Panc1 (cell line): ENCODE data around the gene GGPS1. TPM values are rescaled to one million over a fixed set of nuclear protein-coding genes. Genes with fewer than 3 reads are reported as not detected.
A peak's percentile ranks its signal among the peaks of the same experiment; 100 is the strongest.

ENCODE experiments used
- ATAC-seq: fragments of 200-7000 bp; cut with Tn5 transposase; 2 replicates; pipeline ENCODE4 v1.9.1; 2020; ENCODE audit warnings: mild to moderate bottlenecking, moderate library complexity
- BruUV-seq: library from RNA; stranded (reverse); fragments of 400-500 nt; replicated peaks from 2 replicates; lab custom pipeline; 2021; lab: Mats Ljungman, UMichigan
- CTCF ChIA-PET: fragments of 300-600 bp; sonication (Branson Sonifier 250); formaldehyde crosslinking; loops from one replicate; lab custom pipeline; 2022; ENCODE audit warnings: antibody characterized with exemption; lab: Charles Lee
- POLR2A ChIA-PET: fragments of 300-600 bp; sonication (Branson Sonifier 250); formaldehyde crosslinking; loops from one replicate; lab custom pipeline; 2022; ENCODE audit warnings: antibody characterized with exemption; lab: Charles Lee
- DNase-seq: peaks from one replicate; pipeline ENCODE4 v3.0.0-alpha.2; 2010; ENCODE audit warnings: low read depth, low spot score
- H3K27ac ChIP-seq: 2 replicates; pipeline ENCODE4 v1.5.1; 2011; ENCODE audit warnings: mild to moderate bottlenecking, low read length, inconsistent platforms
- H3K27me3 ChIP-seq: fragments of 200-500 bp; sonication (Bioruptor generic); 2 replicates; pipeline ENCODE4 v1.6.0; 2014; ENCODE audit warnings: low read length, inconsistent platforms; ENCODE audit not compliant: control insufficient read depth, insufficient read depth
- H3K36me3 ChIP-seq: fragments of 200-500 bp; sonication (Bioruptor generic); 2 replicates; pipeline ENCODE4 v1.5.1; 2014; ENCODE audit warnings: inconsistent platforms, mild to moderate bottlenecking, low read length, moderate library complexity; ENCODE audit not compliant: control insufficient read depth, insufficient read depth
- H3K4me1 ChIP-seq: 2 replicates; pipeline ENCODE4 v1.5.1; 2011; ENCODE audit warnings: inconsistent platforms, mild to moderate bottlenecking, low read length, moderate library complexity; ENCODE audit not compliant: control insufficient read depth, insufficient read depth
- H3K4me3 ChIP-seq, 2 experiments: 2 replicates each; pipeline ENCODE4 v1.5.1; 2011 to 2012; ENCODE audit warnings: low read depth in 2 of 2, low read length in 2 of 2, mild to moderate bottlenecking in 2 of 2, inconsistent platforms in 1 of 2, moderate library complexity in 1 of 2
- H3K9me3 ChIP-seq: fragments of 200-500 bp; sonication (Bioruptor generic); 2 replicates; pipeline ENCODE4 v1.5.1; 2014; ENCODE audit warnings: low read depth, mild to moderate bottlenecking, inconsistent platforms, low read length, moderate library complexity; ENCODE audit not compliant: control insufficient read depth, insufficient read depth
- POLR2AphosphoS5 ChIP-seq: IDR thresholded peaks from 2 replicates; pipeline ENCODE4 v1.6.1; 2012; ENCODE audit warnings: mild to moderate bottlenecking, low read depth, low read length, moderate library complexity
- SIN3A ChIP-seq: IDR thresholded peaks from 2 replicates; pipeline ENCODE4 v1.6.1; 2012; ENCODE audit warnings: low read depth, mild to moderate bottlenecking, low read length, moderate library complexity, borderline replicate concordance; ENCODE audit not compliant: insufficient read depth
- TCF7L2 ChIP-seq: IDR thresholded peaks from 2 replicates; pipeline ENCODE4 v1.6.1; 2011; ENCODE audit warnings: mild to moderate bottlenecking, low read depth, low read length, inconsistent platforms
- in situ Hi-C: cut with HindIII; loops from 2 replicates; pipeline ENCODE4 v1.10.0; 2016; ENCODE audit warnings: low sequenced_read_pairs, low pct_unique_long_range_greater_than_20kb
- intact Hi-C: fragments of 100-400 bp; cut with micrococcal nuclease; formaldehyde crosslinking; loops from one replicate; pipeline ENCODE4 v1.10.0; 2022; ENCODE audit not compliant: unreplicated experiment
- total RNA-seq: library from RNA; stranded (reverse); gene quantifications from one replicate; pipeline ENCODE4 v1.2.1, GENCODE V29; 2021; ENCODE audit not compliant: unreplicated experiment
- TF ChIP-seq, protein P1 (sequence below): fragments of 450-650 bp; IDR thresholded peaks from 2 replicates; pipeline ENCODE4 v1.5.1; 2017; ENCODE audit warnings: mild to moderate bottlenecking
- TF ChIP-seq, protein P2 (sequence below), 2 experiments: IDR thresholded peaks; 2 replicates each; pipeline ENCODE4 v1.6.1; 2011 to 2012; ENCODE audit warnings: low read depth in 2 of 2, control low read depth in 1 of 2, low read length in 1 of 2, mild to moderate bottlenecking in 1 of 2, moderate library complexity in 1 of 2; ENCODE audit not compliant: insufficient read depth in 1 of 2

The GGPS1 gene
- total RNA-seq, 1 experiment from 2014 or later: 60.6 TPM

DNA sequence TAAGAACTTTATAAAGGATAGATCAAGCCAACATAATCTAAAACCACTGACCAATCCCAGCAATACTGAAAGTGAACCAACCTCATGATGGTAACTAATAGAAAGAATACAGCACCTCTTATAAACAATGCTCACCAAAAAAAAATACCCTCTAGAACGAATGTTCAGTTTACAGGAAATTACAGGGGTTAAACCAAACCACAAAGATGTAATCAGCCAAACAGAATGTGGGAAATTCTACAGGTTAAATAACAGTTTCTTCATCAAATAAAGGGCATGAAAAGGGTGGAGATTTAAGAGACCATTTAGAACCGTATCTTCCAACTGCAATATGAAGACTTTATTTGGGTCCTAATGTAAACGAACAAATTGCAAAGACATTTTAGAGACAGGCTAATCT is 30.8 kb upstream of the GGPS1 start:
- no peaks in the 10 kb centered on the region for H3K36me3 ChIP-seq
- TF ChIP-seq, protein P1, sequence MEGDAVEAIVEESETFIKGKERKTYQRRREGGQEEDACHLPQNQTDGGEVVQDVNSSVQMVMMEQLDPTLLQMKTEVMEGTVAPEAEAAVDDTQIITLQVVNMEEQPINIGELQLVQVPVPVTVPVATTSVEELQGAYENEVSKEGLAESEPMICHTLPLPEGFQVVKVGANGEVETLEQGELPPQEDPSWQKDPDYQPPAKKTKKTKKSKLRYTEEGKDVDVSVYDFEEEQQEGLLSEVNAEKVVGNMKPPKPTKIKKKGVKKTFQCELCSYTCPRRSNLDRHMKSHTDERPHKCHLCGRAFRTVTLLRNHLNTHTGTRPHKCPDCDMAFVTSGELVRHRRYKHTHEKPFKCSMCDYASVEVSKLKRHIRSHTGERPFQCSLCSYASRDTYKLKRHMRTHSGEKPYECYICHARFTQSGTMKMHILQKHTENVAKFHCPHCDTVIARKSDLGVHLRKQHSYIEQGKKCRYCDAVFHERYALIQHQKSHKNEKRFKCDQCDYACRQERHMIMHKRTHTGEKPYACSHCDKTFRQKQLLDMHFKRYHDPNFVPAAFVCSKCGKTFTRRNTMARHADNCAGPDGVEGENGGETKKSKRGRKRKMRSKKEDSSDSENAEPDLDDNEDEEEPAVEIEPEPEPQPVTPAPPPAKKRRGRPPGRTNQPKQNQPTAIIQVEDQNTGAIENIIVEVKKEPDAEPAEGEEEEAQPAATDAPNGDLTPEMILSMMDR: no peak
- TF ChIP-seq POLR2AphosphoS5 (no peak), TCF7L2 (no peak), SIN3A (no peak)
- TF ChIP-seq, protein P2, sequence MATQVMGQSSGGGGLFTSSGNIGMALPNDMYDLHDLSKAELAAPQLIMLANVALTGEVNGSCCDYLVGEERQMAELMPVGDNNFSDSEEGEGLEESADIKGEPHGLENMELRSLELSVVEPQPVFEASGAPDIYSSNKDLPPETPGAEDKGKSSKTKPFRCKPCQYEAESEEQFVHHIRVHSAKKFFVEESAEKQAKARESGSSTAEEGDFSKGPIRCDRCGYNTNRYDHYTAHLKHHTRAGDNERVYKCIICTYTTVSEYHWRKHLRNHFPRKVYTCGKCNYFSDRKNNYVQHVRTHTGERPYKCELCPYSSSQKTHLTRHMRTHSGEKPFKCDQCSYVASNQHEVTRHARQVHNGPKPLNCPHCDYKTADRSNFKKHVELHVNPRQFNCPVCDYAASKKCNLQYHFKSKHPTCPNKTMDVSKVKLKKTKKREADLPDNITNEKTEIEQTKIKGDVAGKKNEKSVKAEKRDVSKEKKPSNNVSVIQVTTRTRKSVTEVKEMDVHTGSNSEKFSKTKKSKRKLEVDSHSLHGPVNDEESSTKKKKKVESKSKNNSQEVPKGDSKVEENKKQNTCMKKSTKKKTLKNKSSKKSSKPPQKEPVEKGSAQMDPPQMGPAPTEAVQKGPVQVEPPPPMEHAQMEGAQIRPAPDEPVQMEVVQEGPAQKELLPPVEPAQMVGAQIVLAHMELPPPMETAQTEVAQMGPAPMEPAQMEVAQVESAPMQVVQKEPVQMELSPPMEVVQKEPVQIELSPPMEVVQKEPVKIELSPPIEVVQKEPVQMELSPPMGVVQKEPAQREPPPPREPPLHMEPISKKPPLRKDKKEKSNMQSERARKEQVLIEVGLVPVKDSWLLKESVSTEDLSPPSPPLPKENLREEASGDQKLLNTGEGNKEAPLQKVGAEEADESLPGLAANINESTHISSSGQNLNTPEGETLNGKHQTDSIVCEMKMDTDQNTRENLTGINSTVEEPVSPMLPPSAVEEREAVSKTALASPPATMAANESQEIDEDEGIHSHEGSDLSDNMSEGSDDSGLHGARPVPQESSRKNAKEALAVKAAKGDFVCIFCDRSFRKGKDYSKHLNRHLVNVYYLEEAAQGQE (IDR thresholded peaks at IDR 0.05; ENCODE audit: insufficient read depth in 1 of 2, low read depth in 2 of 2, low read length in 1 of 2): no peak
- intact Hi-C loops: no loop called here
- ChIA-PET POLR2A (no interaction called here), CTCF (no interaction called here)
- H3K9me3 ChIP-seq: peaks cover 5% of the 10 kb centered on the region; the same call in 1 of the 2 replicates
- no TSS peak for BruUV-seq
- peaks cover 12% of the 10 kb centered on the region for H3K4me1 ChIP-seq
- DNase-seq (no peak), ATAC-seq (no peak)
- no peaks in the 10 kb centered on the region for H3K27me3 ChIP-seq
- in situ Hi-C loops: no loop called here
- H3K27ac ChIP-seq: no peak overlapping the region; the same call in 1 of the 2 replicates
- H3K4me3 ChIP-seq: no peak overlapping the region

DNA sequence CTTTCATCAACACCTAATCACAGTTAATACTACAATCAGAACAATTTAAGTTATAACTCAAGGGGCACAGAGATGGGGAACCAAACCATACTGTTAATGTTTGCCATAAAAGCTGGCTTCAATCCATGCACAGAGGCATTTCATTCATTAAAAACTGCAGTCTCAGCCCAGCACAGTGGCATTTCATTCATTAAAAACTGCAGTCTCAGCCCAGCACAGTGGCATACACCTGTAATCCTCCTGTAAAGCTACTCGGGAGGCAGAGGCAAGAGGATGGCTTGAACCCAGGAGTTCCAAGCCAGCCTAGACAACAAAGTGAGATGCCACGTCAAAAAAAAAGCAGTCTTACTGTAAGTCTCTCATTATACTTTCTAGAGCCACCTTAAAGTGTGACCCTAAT is 29.6 kb upstream of the GGPS1 start:
- no peak overlapping the region for H3K27ac ChIP-seq
- no peak overlapping the region for H3K4me3 ChIP-seq
- peaks cover 12% of the 10 kb centered on the region for H3K4me1 ChIP-seq
- CTCF ChIA-PET: interaction anchor here (0.5 kb wide), 2 partner anchors 33 to 169 kb away, joined by 5 to 6 read pairs; no protein-coding TSS in a partner anchor
- TF ChIP-seq SIN3A (no peak), TCF7L2 (no peak), POLR2AphosphoS5 (no peak)
- TF ChIP-seq, protein P1: no peak
- POLR2A ChIA-PET: no interaction called here
- no TSS peak for BruUV-seq
- DNase-seq (no peak), ATAC-seq (peak; percentile 64; the same call in 1 of the 2 replicates)
- H3K27me3 ChIP-seq: no peaks in the 10 kb centered on the region
- H3K9me3 ChIP-seq: peaks cover 5% of the 10 kb centered on the region; the same call in 1 of the 2 replicates
- no peaks in the 10 kb centered on the region for H3K36me3 ChIP-seq
- in situ Hi-C loops: no loop called here
- intact Hi-C loops: no loop called here
